Inferior parietal cortex (tissue), 1 donor: Measurements from ENCODE around the gene SLC25A22.

ENCODE experiments used
- DNase-seq: peaks from one replicate; pipeline ENCODE4 v3.0.0-alpha.2; 2016; ENCODE audit errors: extremely low spot score

The SLC25A22 gene

GRCh38 chr11:833849-834311 is 35.8 kb upstream of the SLC25A22 start:
- no peak for DNase-seq

GRCh38 chr11:833114-833791 is 35.2 kb upstream of the SLC25A22 start:
- DNase-seq: no peak

- no peak for DNase-seq
These were observed 34.5 kb upstream of the SLC25A22 start, which contains the start of gene CD151 for GRCh38 chr11:832529-833113. CD151 (plus strand) TSS chr11:832952; CDS start chr11:836070, 3,118 bp downstream.

- DNase-seq: no peak
These were observed 34.0 kb upstream of the SLC25A22 start for GRCh38 chr11:831961-832528.

DNA sequence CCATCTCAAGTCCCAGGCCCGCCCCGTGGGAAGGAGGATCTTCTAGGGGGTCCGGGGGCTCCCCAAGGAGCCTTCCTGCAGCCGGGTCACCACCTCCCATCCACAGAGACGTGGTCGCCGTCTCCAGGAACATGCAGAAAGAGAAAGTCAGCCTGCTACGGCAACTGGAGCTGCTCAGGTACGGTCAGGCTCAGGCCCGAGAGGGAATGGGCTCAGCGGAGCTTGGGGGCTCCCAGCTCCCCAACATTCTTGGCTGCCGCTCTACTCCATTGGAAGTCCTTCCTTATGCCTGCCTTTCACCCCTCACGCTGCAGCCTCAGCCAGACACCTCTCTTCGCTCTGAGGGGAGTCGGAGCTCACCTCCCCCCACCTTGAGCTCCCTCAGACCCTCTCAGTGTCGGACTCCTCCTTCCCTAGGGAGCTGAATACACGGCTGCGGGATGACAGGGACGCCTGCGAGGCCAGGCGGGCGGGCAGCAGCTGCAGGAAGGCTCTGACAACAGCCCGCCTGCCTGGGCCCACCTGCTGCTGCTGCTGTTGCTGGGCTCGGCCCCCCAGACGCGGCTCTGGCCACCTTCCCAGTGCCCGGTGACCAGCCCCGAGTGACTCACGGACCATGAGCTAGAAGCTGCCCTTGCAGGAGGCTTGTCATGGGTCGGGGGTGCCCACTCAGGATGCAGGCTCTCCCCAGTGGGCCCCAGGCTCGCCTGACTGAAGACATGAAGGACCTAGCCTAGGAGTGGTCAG is 33.2 kb upstream of the SLC25A22 start:
- DNase-seq: no peak

- DNase-seq: no peak
These were observed 32.4 kb upstream of the SLC25A22 start for GRCh38 chr11:830295-831117.

GRCh38 chr11:829847-830294 is 31.8 kb upstream of the SLC25A22 start:
- no peak for DNase-seq

- DNase-seq: no peak
These were observed 31.2 kb upstream of the SLC25A22 start for GRCh38 chr11:829176-829846.

DNA sequence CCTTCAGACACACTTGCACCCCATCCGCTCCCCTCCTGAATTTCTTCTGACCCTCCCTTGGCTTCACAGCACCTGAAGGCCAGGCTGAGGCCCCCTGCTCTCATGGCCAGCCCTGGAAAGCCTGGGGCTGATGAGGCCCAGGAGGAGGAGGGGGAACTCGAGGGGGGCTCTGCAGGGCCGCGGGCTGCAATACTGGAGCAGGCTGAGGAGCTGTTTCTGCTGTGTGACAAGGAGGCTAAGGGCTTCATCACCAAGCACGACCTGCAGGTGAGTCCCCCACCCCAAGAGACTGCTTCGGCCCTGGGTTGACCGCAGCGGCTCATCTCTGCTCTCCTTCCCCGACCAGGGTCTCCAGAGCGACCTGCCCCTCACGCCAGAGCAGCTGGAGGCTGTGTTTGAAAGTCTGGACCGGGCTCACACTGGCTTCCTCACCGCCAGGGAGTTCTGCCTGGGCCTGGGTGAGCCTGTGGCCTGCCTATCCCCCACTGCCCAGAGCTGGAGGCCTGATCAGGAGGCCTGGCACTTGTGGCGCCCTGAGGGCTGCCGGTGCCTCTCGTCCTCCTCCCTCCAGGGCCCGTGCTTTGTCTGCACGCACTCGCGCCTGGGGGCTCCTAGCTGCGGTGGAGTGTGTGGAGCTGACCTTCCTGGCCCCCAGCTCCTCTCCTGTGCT is 30.6 kb upstream of the SLC25A22 start:
- DNase-seq: no peak

DNA sequence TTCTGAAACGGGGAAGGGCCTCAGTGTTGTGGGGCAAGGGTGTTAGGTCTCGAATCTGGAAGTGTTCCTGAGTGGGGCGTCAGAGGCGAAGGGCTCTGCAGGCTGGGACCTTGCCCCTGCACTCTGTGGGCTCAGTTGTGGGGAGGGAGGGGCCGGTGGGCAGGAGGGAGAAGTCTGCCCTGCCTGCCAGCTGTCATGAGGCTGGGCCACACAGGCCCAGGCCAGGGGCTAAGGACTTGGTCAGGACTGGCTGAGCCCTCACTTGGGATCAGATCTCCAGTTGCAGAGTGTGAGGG is 29.8 kb upstream of the SLC25A22 start, which contains the start of gene CRACR2B:
Gene CRACR2B, plus strand, starts transcription at position 23 of the 296 bp plus-strand sequence. CDS start 689 bp downstream, outside the sequence.
- DNase-seq: no peak

DNA sequence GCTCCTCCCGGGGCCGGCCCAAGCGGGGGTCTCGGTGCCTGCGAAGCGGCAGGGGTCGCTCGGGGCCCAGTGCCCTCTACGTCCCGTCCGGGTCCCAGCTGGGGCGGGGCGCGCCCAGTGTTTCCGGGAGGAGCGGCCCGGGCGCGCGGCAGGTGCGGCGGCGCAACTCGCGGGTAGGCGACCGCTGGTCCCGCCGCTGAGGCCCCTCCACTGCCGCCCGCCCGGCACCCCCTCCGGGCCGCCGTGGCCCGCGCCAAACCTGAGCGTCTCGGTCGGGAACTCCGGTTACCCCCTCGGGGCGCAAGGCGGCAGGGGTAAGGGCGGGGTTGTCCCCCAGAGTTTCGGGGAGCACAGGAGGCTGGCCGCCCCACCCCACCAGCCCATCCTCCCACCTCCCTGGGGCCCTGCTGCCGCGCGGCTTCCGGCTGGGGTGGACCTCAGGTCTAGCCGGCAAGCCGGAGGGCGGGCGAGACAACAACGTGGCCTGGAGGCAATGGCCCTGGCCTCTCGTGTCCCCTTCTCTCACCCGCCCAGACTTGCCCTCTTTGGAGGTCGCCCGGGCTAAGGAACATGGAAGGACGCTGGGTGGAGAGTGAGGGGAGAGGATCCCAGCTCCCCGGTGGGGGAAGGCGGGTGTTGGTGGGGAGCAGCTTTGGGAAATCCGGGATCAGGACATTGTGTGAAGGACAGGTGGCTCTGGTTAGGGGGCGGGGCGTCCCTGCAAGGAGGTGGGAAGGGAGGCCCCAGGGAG is 29.2 kb upstream of the SLC25A22 start:
- DNase-seq: no peak

DNA sequence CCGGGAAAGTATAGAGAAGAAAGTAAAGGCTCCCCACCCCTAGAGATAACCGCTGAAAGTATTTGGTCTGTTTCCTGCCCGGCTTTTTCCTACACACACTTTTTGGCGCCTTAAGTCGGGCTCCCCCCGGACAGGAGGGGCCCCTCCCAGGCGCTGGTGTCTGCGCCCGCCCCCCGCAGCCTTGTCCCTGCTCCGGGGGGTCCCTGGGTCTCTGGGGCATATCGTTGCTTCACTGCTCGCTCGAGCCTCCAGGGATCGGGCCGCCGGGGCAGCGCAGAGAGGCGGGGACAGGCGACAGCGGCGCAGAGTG is 28.7 kb upstream of the SLC25A22 start:
- no peak for DNase-seq

DNA sequence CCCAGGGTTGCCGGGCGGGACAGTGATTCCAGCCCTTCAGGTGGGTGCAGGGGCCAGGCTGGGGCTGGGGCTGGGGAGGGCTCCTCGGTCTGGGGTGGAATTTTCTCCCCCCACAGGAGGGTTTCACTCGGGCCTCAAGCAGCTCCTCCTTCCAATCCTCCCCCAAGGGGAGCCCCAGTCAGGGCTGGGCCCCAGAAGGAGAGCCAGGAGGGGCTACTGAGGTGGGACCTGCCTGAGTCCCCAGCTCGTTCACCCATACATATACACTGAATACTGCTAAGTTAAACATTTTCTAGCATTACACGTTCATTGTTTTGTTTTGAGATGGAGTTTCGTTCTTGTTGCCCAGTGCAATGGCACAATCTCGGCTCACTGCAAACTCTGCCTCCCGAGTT is 28.1 kb upstream of the SLC25A22 start:
- DNase-seq: no peak

- DNase-seq: no peak
These were observed 27.5 kb upstream of the SLC25A22 start for GRCh38 chr11:825366-826226.

GRCh38 chr11:824942-825341 is 26.9 kb upstream of the SLC25A22 start:
- DNase-seq: no peak

DNA sequence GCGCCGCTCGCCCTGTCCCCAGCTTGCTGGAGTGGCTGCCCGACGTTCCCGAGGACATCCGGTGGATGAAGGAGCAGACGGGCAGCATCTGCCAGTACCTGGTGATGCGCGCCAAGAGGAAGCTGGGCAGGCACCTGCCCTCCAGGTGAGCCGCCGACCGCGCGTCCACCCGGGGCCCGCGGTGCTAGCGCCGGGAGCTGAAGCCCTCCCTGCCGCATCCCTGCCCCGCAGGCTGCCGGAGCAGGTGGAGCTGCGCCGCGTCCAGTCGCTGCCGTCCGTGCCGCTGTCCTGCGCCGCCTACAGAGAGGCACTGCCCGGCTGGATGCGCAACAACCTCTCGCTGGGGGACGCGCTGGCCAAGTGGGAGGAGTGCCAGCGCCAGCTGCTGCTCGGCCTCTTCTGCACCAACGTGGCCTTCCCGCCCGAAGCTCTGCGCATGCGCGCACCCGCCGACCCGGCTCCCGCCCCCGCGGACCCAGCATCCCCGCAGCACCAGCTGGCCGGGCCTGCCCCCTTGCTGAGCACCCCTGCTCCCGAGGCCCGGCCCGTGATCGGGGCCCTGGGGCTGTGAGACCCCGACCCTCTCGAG is 26.3 kb upstream of the SLC25A22 start:
- DNase-seq: no peak

DNA sequence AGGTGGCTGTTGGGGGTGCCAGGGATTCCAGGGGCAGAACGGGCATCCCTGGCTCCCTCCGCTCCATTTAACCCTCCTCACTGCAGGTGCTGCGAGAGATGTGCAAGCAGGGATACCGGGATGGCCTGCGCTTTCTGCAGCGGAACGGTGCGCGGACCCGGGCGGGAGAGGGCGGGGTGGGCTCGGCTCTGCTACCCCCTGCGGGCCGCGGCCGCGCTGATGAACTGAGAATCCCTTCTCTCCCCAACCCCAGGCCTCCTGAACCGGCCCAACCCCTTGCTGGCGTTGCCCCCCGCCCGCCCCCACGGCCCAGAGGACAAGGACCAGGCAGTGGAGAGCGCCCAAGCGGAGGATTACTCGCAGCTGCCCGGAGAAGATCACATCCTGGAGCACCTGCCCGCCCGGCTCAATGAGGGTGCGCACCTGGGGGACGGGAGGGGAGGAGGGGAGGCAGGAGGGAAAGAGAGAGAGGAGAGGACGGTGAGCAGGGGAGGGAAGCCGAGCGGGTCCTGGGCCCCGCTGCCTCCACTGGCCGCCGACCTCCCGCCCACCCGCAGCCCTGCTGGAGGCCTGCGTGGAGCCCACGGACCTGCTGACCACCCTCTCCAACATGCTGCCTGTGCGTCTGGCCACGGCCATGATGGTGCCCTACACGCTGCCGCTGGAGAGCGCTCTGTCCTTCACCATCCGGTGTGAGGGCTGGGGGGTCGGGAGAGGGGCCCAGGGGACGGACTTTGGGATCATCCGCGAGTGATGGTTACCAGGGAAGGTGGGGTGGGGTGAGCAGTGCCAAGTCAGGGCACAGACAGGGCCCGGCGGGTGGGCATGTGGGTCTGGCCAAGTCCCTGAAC is 25.6 kb upstream of the SLC25A22 start:
- DNase-seq: no peak
